ENCODE measurements around the gene PPARD.
"Not testable (repeated sequence)": the region's sequence is repeated elsewhere in the genome, so short reads cannot be mapped to it uniquely, and the experiment has no call there.

The PPARD gene

GRCh38 chr6:35438378-35439065, 96.2 kb downstream of the PPARD start:
- not testable (repeated sequence) for DNase-seq (ENCODE audit: low spot score)

GRCh38 chr6:35439308-35439707, 97.0 kb downstream of the PPARD start:
- no peak for DNase-seq (ENCODE audit: low spot score)

- DNase-seq (ENCODE audit: low spot score): no peak
Measured at GRCh38 chr6:35441205-35441604, 98.8 kb downstream of the PPARD start.

GRCh38 chr6:35441642-35442041, 99.3 kb downstream of the PPARD start:
- no peak for DNase-seq (ENCODE audit: low spot score)

- no peak for DNase-seq (ENCODE audit: low spot score)
Measured at GRCh38 chr6:35442693-35443092, 100.3 kb downstream of the PPARD start.

- no peak for DNase-seq (ENCODE audit: low spot score)
Measured at GRCh38 chr6:35443341-35444030, 101.1 kb downstream of the PPARD start.

- DNase-seq (ENCODE audit: low spot score): no peak
Measured at GRCh38 chr6:35445691-35446090, 103.3 kb downstream of the PPARD start.

- DNase-seq (ENCODE audit: low spot score): no peak
Measured at GRCh38 chr6:35448191-35448590, 105.8 kb downstream of the PPARD start.

- peak; percentile 89 for DNase-seq (ENCODE audit: low spot score)
Measured at GRCh38 chr6:35449287-35449881, 107.0 kb downstream of the PPARD start.

- DNase-seq (ENCODE audit: low spot score): no peak
Measured at GRCh38 chr6:35451354-35452182, 109.2 kb downstream of the PPARD start.

GRCh38 chr6:35452183-35453090, 110.1 kb downstream of the PPARD start, which contains the start of gene FANCE:
TSS of gene FANCE (plus strand) at chr6:35452338. CDS start at chr6:35452546, 208 bp downstream.
- peak; percentile 87 for DNase-seq (ENCODE audit: low spot score)

GRCh38 chr6:35453236-35453635, 110.9 kb downstream of the PPARD start:
- DNase-seq (ENCODE audit: low spot score): no peak

GRCh38 chr6:35454391-35455110, 112.2 kb downstream of the PPARD start:
- no peak for DNase-seq (ENCODE audit: low spot score)

- DNase-seq (ENCODE audit: low spot score): no peak
Measured at GRCh38 chr6:35457907-35458306, 115.5 kb downstream of the PPARD start.

GRCh38 chr6:35461270-35461669, 118.9 kb downstream of the PPARD start:
- DNase-seq (ENCODE audit: low spot score): no peak

GRCh38 chr6:35463292-35463691, 120.9 kb downstream of the PPARD start:
- no peak for DNase-seq (ENCODE audit: low spot score)

GRCh38 chr6:35465646-35466045, 123.3 kb downstream of the PPARD start:
- DNase-seq (ENCODE audit: low spot score): no peak

GRCh38 chr6:35468181-35468979, 126.0 kb downstream of the PPARD start, which contains the start of gene RPL10A:
TSS of gene RPL10A (plus strand) at chr6:35468401. CDS start at chr6:35468435, 34 bp downstream.
- DNase-seq (ENCODE audit: low spot score): peak; percentile 97

GRCh38 chr6:35468980-35469750, 126.8 kb downstream of the PPARD start:
- no peak for DNase-seq (ENCODE audit: low spot score)

Measured in RKO (cell line).